ENCODE results near the gene FAM168A. TPM values are rescaled to one million over a fixed set of nuclear protein-coding genes. Genes with fewer than 3 reads are reported as not detected.
A peak's percentile ranks its signal among the peaks of the same experiment; 100 is the strongest.

Gene FAM168A
- total RNA-seq, 1 experiment from 2014 or later, result 21.1 TPM

DNA sequence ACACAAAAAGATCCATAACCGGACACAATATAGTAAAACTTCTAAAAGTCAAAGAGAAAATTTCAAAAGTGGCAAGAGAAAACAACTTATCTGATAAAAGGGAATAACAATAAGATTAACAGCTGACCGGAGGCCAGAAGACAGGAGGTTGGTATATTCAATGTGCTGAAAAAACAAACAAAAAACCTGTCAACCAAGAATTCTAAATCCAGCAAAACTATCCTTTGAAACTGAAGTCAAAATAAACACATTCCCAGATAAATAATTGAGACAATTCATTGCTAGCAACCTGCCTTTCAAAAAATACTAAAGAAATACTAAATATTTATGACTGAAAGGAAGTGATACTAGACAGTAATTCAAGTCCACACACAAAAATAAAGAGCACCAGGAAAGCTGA, 120.4 kb downstream of the FAM168A start:
- Histone ChIP-seq H2BK15ac (ENCODE audit: low read depth, low read length) (no peak overlapping the region), H3K23ac (ENCODE audit: insufficient read length, low read depth, low read length) (no peak overlapping the region), H2BK12ac (ENCODE audit: insufficient read length, low read depth, low read length) (no peak overlapping the region), H2BK5ac (ENCODE audit: insufficient read length, low read length) (no peak overlapping the region), H3K4ac (ENCODE audit: low read depth, low read length) (no peak overlapping the region), H4K5ac (ENCODE audit: insufficient read length, low read depth, low read length) (no peak overlapping the region), H3K27ac (ENCODE audit: insufficient read length, low read depth, low read length) (no peak overlapping the region), H3K9me3 (ENCODE audit: control insufficient read depth, low read depth, low read length) (no peaks in the 10 kb centered on the region), H3K9ac (ENCODE audit: extremely low read depth, insufficient read length, low read length) (no peak overlapping the region), H3K18ac (ENCODE audit: insufficient read length, low read depth, low read length) (no peak overlapping the region), H4K8ac (replicated peaks; ENCODE audit: insufficient read length, low read depth, low read length) (no peak overlapping the region), H3K56ac (ENCODE audit: insufficient read length, low read depth, low read length) (no peak overlapping the region), H3K14ac (ENCODE audit: insufficient read depth, low read length) (no peak overlapping the region), H2BK120ac (ENCODE audit: low read depth, low read length, poor library complexity, severe bottlenecking) (no peak overlapping the region), H3K23me2 (ENCODE audit: insufficient read length, low read depth, low read length, poor library complexity, severe bottlenecking) (no peaks in the 10 kb centered on the region), H3K79me1 (ENCODE audit: insufficient read depth, low read depth, low read length, poor library complexity, severe bottlenecking) (no peaks in the 10 kb centered on the region), H3K4me1 (ENCODE audit: insufficient read depth, low read length) (no peaks in the 10 kb centered on the region; the same call in 1 of the 2 replicates), H2AFZ (ENCODE audit: low read length) (no peak overlapping the region), H3T11ph (ENCODE audit: low read length) (no peak overlapping the region), H2BK20ac (ENCODE audit: low read depth, low read length, poor library complexity, severe bottlenecking) (no peak overlapping the region), H2AK5ac (ENCODE audit: insufficient read length, low read length) (no peak overlapping the region), H4K20me1 (ENCODE audit: control insufficient read depth, insufficient read depth, insufficient read length) (no peaks in the 10 kb centered on the region), H4K91ac (ENCODE audit: insufficient read length, low read depth, low read length) (no peak overlapping the region), H3K27me3 (ENCODE audit: insufficient read depth, low read length) (no peaks in the 10 kb centered on the region), H3K4me2 (ENCODE audit: insufficient read depth, insufficient read length, low read length) (no peak overlapping the region), H3K79me2 (ENCODE audit: insufficient read depth, low read length) (no peaks in the 10 kb centered on the region)
- Mint-ChIP-seq H3K27ac (peak overlapping the region in 1 of 3 experiments; percentile 42; a peak in 1 of 7 replicates), H3K36me3 (ENCODE audit: insufficient read depth in 1 of 3, low read depth in 3 of 3) (peaks cover 0 to 19% (median 6%) of the 10 kb centered on the region in 3 experiments; a peak in 4 of 7 replicates), H3K4me1 (peaks cover 11 to 21% of the 10 kb centered on the region in 2 experiments), H3K4me3 (no peak overlapping the region), H3K9me3 (peaks cover 11 to 14% of the 10 kb centered on the region in 2 experiments), H3K27me3 (ENCODE audit: low read depth) (no peaks in the 10 kb centered on the region; the same call in 1 of the 2 replicates)
- no CpG with 5 or more reads among the region's 2 CpGs for WGBS (ENCODE audit: extremely low coverage, insufficient read length, low lambda C conversion rate)
- no peak for DNase-seq
- TF ChIP-seq, protein P1, sequence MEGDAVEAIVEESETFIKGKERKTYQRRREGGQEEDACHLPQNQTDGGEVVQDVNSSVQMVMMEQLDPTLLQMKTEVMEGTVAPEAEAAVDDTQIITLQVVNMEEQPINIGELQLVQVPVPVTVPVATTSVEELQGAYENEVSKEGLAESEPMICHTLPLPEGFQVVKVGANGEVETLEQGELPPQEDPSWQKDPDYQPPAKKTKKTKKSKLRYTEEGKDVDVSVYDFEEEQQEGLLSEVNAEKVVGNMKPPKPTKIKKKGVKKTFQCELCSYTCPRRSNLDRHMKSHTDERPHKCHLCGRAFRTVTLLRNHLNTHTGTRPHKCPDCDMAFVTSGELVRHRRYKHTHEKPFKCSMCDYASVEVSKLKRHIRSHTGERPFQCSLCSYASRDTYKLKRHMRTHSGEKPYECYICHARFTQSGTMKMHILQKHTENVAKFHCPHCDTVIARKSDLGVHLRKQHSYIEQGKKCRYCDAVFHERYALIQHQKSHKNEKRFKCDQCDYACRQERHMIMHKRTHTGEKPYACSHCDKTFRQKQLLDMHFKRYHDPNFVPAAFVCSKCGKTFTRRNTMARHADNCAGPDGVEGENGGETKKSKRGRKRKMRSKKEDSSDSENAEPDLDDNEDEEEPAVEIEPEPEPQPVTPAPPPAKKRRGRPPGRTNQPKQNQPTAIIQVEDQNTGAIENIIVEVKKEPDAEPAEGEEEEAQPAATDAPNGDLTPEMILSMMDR (conservative IDR thresholded peaks at IDR 0.05), result no peak
